Astrocyte (in vitro differentiated cells and primary cell): Measurements from ENCODE around the gene DGKQ. TPM values are rescaled to one million over a fixed set of nuclear protein-coding genes. Genes with fewer than 3 reads are reported as not detected.

Experiments used
- DNase-seq: peaks from one replicate; pipeline ENCODE4 v3.0.0-alpha.2; 2010; ENCODE audit warnings: low read depth
- FAIRE-seq: peaks from 2 replicates; lab custom pipeline; 2011; peaks lifted over from hg19 to GRCh38; lab: Jason Lieb, UNC
- H2AFZ ChIP-seq: 2 replicates; pipeline ENCODE4 v1.6.0; 2012; ENCODE audit warnings: low read depth, low read length, inconsistent platforms
- H3K27ac ChIP-seq: 2 replicates; pipeline ENCODE4 v1.5.1; 2011; ENCODE audit warnings: low read depth, low read length, inconsistent platforms
- H3K27me3 ChIP-seq: 2 replicates; pipeline ENCODE4 v1.6.0; 2011; ENCODE audit warnings: low read length, inconsistent platforms; ENCODE audit not compliant: insufficient read depth
- H3K36me3 ChIP-seq: 2 replicates; pipeline ENCODE4 v1.5.1; 2011; ENCODE audit warnings: low read length, inconsistent platforms; ENCODE audit not compliant: insufficient read depth
- H3K4me1 ChIP-seq: 2 replicates; pipeline ENCODE4 v1.5.1; 2011; ENCODE audit warnings: low read length, inconsistent platforms; ENCODE audit not compliant: insufficient read depth
- H3K4me2 ChIP-seq: 2 replicates; pipeline ENCODE4 v1.6.0; 2012; ENCODE audit warnings: low read length, inconsistent platforms
- H3K4me3 ChIP-seq: 2 replicates; pipeline ENCODE4 v1.5.1; 2011; ENCODE audit warnings: low read depth, mild to moderate bottlenecking, low read length, inconsistent platforms; ENCODE audit not compliant: insufficient read depth
- H3K79me2 ChIP-seq: 2 replicates; pipeline ENCODE4 v1.6.0; 2012; ENCODE audit warnings: mild to moderate bottlenecking, low read length, inconsistent platforms; ENCODE audit not compliant: insufficient read depth
- H3K9ac ChIP-seq: 2 replicates; pipeline ENCODE4 v1.6.0; 2012; ENCODE audit warnings: mild to moderate bottlenecking, low read length, inconsistent platforms
- H3K9me3 ChIP-seq: 2 replicates; pipeline ENCODE4 v1.5.1; 2012; ENCODE audit warnings: low read depth, mild to moderate bottlenecking, low read length, inconsistent platforms; ENCODE audit not compliant: insufficient read depth
- H4K20me1 ChIP-seq: 2 replicates; pipeline ENCODE4 v1.6.0; 2012; ENCODE audit warnings: low read length, inconsistent platforms; ENCODE audit not compliant: insufficient read depth
- H3K27ac Mint-ChIP-seq: one replicate; pipeline ENCODE4 v1.8.0; 2021; ENCODE audit warnings: mild to moderate bottlenecking, mixed read lengths; ENCODE audit not compliant: unreplicated experiment
- H3K27me3 Mint-ChIP-seq: one replicate; pipeline ENCODE4 v1.8.0; 2021; ENCODE audit warnings: low read depth, mixed read lengths; ENCODE audit not compliant: unreplicated experiment
- H3K36me3 Mint-ChIP-seq: one replicate; pipeline ENCODE4 v1.8.0; 2021; ENCODE audit warnings: low read depth, mixed read lengths; ENCODE audit not compliant: unreplicated experiment
- H3K4me1 Mint-ChIP-seq: one replicate; pipeline ENCODE4 v1.8.0; 2021; ENCODE audit warnings: low read depth, mixed read lengths; ENCODE audit not compliant: unreplicated experiment
- H3K4me3 Mint-ChIP-seq: one replicate; pipeline ENCODE4 v1.8.0; 2021; ENCODE audit warnings: mild to moderate bottlenecking, moderate library complexity, mixed read lengths; ENCODE audit not compliant: unreplicated experiment
- H3K9me3 Mint-ChIP-seq: one replicate; pipeline ENCODE4 v1.8.0; 2021; ENCODE audit warnings: mild to moderate bottlenecking, mixed read lengths; ENCODE audit not compliant: unreplicated experiment
- CTCF ChIP-seq: IDR thresholded peaks from 2 replicates; pipeline ENCODE4 v1.5.1; 2011; ENCODE audit warnings: low read depth, mild to moderate bottlenecking, inconsistent platforms, low read length, moderate library complexity; ENCODE audit not compliant: insufficient read depth
- EZH2 ChIP-seq: IDR thresholded peaks from 2 replicates; pipeline ENCODE4 v1.6.1; 2012; ENCODE audit warnings: mild to moderate bottlenecking, low read length, inconsistent platforms; ENCODE audit not compliant: insufficient read depth
- total RNA-seq: library from RNA; stranded (reverse); gene quantifications from 2 replicates; pipeline ENCODE4 v1.2.1, GENCODE V29; 2021

The DGKQ gene
- total RNA-seq, 1 donor from 2014 or later: 19.0 TPM

GRCh38 chr4:957581-958313 lies 15.6 kb downstream of the DGKQ start:
- Histone ChIP-seq H3K4me3 (no peak overlapping the region), H3K4me1 (no peaks in the 10 kb centered on the region), H3K4me2 (no peak overlapping the region), H3K27ac (no peak overlapping the region), H3K36me3 (no peaks in the 10 kb centered on the region), H3K9ac (no peak overlapping the region), H4K20me1 (no peaks in the 10 kb centered on the region), H2AFZ (no peak overlapping the region), H3K79me2 (no peaks in the 10 kb centered on the region), H3K9me3 (no peaks in the 10 kb centered on the region), H3K27me3 (no peaks in the 10 kb centered on the region)
- H3K4me3 Mint-ChIP-seq: no peak overlapping the region
- no peak for FAIRE-seq
- H3K4me1 Mint-ChIP-seq: no peaks in the 10 kb centered on the region
- no peak for DNase-seq
- H3K36me3 Mint-ChIP-seq: peaks cover 9% of the 10 kb centered on the region
- H3K9me3 Mint-ChIP-seq: no peaks in the 10 kb centered on the region
- no peak overlapping the region for H3K27ac Mint-ChIP-seq
- no peaks in the 10 kb centered on the region for H3K27me3 Mint-ChIP-seq
- TF ChIP-seq EZH2 (no peak), CTCF (no peak)

- Histone ChIP-seq H3K27ac (no peak overlapping the region), H3K4me1 (no peaks in the 10 kb centered on the region), H2AFZ (no peak overlapping the region), H3K36me3 (no peaks in the 10 kb centered on the region), H3K79me2 (no peaks in the 10 kb centered on the region), H3K4me3 (no peak overlapping the region), H3K9ac (no peak overlapping the region), H3K9me3 (no peaks in the 10 kb centered on the region), H3K4me2 (no peak overlapping the region), H4K20me1 (no peaks in the 10 kb centered on the region), H3K27me3 (no peaks in the 10 kb centered on the region)
- Mint-ChIP-seq H3K36me3 (peaks cover 9% of the 10 kb centered on the region), H3K4me3 (no peak overlapping the region), H3K27me3 (peaks cover 1% of the 10 kb centered on the region), H3K9me3 (no peaks in the 10 kb centered on the region), H3K27ac (no peak overlapping the region), H3K4me1 (no peaks in the 10 kb centered on the region)
- DNase-seq: no peak
- no peak for FAIRE-seq
- TF ChIP-seq CTCF (no peak), EZH2 (no peak)
Observed at GRCh38 chr4:957231-957580, 16.2 kb downstream of the DGKQ start.

GRCh38 chr4:956531-957230 lies 16.7 kb downstream of the DGKQ start:
- H3K4me1 Mint-ChIP-seq: no peaks in the 10 kb centered on the region
- no peak overlapping the region for H3K4me3 Mint-ChIP-seq
- H3K9me3 Mint-ChIP-seq: no peaks in the 10 kb centered on the region
- Histone ChIP-seq H3K4me1 (no peaks in the 10 kb centered on the region), H3K4me3 (no peak overlapping the region), H3K4me2 (no peak overlapping the region), H3K36me3 (no peaks in the 10 kb centered on the region), H3K27ac (no peak overlapping the region), H2AFZ (no peak overlapping the region), H4K20me1 (no peaks in the 10 kb centered on the region), H3K27me3 (no peaks in the 10 kb centered on the region), H3K9ac (no peak overlapping the region), H3K79me2 (no peaks in the 10 kb centered on the region), H3K9me3 (no peaks in the 10 kb centered on the region)
- H3K27me3 Mint-ChIP-seq: peaks cover 1% of the 10 kb centered on the region
- no peak overlapping the region for H3K27ac Mint-ChIP-seq
- no peak for FAIRE-seq
- DNase-seq: no peak
- peaks cover 9% of the 10 kb centered on the region for H3K36me3 Mint-ChIP-seq
- TF ChIP-seq CTCF (no peak), EZH2 (no peak)
